Measurements from ENCODE around the gene MAST4.

MAST4 gene

DNA sequence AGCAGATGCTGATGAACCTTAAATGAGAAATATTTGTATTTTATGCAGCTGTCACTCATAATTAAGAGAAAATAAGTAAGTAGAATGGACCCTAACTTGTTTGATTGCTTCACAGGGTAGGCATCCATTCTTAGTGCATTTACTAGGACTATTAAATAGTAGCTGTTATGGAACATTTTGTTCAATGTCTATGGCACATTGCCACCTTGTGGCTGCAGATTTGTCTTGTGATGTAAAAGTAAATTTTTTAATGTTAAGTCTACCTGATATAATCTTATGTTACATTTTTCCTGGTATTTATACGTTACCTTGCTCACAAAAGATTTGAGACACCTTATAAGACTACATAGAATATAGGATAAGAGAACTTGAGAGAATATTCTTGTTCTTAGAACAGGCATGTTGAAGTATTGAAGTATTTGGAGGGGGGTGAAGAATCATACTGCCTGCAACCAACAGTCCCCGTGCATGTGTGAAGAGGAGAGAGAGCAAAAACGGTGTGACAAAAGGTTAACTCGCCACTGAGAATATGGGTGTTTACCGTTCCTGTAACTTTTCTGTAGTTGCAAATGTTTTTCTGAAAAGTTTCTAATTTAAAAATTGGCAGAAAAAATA, 161.1 kb downstream of the MAST4 start:
- peak; percentile 9 to 39 for DNase-seq

GRCh38 chr5:66757834-66758371, 161.7 kb downstream of the MAST4 start:
- no peak for DNase-seq

DNA sequence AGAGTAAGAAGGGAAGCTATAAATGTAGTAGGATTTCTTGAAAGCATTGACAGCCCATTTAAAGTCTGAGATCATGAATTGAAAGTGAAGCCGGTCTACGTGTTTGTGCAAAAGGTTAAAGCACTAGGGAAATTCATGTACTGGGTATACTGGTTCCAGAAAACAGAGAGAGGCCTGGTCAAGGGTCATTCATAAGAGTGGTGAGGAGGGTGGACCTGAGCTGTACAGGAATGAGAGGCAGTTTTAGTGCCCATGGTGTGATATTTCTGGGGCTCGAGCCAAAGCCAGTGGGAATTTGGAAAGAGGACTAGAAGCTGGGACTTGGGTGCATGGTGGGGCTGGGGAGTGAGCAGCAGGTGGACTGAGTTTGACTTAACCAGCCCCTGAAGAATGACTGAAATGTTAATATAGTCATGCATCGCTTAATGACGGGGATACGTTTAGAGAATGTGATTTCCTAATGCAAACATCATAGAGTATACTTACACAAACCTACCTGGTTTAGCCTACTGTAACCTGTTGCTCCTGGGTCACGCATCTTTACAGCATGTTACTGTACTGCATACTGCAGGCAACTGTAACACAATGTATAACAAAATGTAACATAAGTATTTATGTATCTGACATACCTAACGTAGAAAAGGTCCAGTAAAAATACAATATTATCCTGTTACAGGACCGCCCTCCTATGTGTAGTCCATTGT, 173.0 kb downstream of the MAST4 start:
- DNase-seq: no peak

GRCh38 chr5:66769839-66770617, 173.8 kb downstream of the MAST4 start:
- peak in 1 of 2 experiments; percentile 44 for DNase-seq

GRCh38 chr5:66777868-66778267, 181.7 kb downstream of the MAST4 start:
- DNase-seq: no peak

DNA sequence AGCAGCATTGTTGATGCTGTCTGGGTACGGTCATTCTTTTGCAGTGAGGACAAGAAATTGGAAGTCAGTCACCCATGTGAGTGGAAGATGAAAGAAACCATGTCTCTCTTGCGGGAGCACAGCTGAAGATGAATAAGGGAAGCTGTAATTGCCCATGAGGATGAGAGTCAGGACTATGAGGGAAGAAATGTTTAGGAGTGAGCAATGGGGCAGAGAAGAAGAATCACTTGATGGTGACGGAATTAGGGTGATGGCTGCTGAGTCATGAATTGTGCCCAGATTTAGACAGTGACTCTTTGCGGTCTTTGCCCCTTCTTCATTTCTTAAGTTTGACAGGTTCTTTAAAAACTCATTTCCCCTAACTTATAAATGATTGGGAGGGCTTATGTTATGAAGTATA, 183.3 kb downstream of the MAST4 start:
- no peak for DNase-seq

DNA sequence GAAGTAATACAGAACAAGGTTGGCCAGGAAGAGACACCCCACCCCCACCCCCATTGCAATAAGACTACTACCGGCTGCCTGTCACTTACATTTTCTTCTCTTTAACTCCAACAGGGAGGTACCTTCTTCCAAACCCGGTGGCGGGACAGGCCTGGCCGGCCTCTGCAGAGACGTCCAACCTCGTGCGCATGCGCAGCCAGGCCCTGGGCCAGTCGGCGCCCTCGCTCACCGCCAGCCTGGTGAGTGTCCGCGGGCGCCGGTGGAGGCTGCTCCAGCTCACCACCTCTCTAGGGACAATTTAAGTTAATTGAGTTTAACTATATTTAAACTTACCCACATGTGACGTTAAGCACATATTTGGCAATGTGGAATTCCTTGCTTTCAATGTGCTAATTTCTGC, 192.4 kb downstream of the MAST4 start:
- DNase-seq: no peak

DNA sequence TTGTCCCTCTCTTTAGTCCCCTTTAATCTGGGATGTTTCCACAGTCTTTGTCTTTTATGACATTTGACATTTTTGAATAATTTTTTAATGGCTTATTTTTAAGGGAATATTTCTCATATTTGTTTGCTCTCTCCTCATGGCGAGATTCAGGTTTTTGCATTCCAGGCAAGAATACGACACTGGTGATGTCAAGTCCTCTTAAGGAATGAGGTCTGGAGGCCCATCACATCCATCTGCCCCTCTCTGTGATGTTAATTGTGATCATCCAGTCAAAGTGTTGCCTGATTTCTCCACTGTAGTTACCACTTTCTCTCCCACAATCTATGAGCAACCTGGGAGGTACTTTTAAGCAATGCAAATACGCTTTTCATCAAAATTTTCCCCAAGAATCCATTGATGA, 193.2 kb downstream of the MAST4 start:
- no peak for DNase-seq

GRCh38 chr5:66793049-66793448, 196.9 kb downstream of the MAST4 start:
- no peak for DNase-seq

- DNase-seq: no peak
These were observed 199.5 kb downstream of the MAST4 start for GRCh38 chr5:66795682-66796081.

- DNase-seq: no peak
These were observed 200.4 kb downstream of the MAST4 start for GRCh38 chr5:66796305-66797292.

DNA sequence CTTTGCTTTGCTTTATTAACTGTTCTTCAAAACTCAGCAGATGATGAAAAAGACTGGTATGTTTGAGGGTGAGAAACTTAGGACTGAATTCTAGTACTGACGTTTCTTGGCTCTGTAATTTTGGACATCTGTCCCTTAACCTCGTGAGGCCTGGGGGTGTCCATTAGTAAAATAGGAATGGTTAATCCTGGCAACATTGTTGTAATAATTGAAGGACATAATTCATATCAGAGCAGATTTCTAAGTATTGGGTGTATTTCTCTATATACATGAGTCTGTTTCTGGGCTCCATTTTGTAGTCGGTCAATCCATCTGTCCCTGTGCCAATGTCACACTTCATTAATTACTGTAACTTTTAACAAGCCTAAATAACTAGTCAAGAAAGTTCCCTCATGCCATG, 206.7 kb downstream of the MAST4 start:
- DNase-seq: no peak

GRCh38 chr5:66805514-66806430, 209.6 kb downstream of the MAST4 start:
- no peak for DNase-seq

- DNase-seq: no peak
These were observed 211.6 kb downstream of the MAST4 start for GRCh38 chr5:66807743-66808142.

DNA sequence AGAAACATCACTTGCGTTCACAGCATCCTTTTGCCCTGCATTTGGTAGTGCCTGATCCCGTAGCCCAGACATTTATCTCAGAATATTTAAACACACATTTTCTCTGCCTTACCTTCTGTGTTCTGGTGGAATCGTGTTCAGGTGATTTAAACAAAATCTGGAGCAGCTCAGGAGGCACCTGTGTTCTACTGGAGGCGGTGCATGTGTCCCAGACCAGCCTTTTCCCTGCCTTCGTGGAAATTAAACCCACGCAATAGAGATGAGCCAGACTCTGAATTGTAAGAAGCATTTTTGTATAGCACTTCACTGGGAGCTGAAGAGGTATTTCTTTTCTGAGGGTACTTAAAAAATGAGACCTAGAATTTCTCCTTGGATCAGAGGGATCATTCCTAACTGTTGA, 212.5 kb downstream of the MAST4 start:
- no peak for DNase-seq

- no peak for DNase-seq
These were observed 214.0 kb downstream of the MAST4 start for GRCh38 chr5:66810151-66810550.

- DNase-seq: no peak
These were observed 214.7 kb downstream of the MAST4 start for GRCh38 chr5:66810848-66811261.

- DNase-seq: no peak
These were observed 216.1 kb downstream of the MAST4 start for GRCh38 chr5:66812291-66812690.

GRCh38 chr5:66813306-66813705, 217.1 kb downstream of the MAST4 start:
- DNase-seq: no peak

GRCh38 chr5:66814146-66814991, 218.2 kb downstream of the MAST4 start:
- DNase-seq: peak in 1 of 2 experiments; percentile 7

Measured in NCI-H446 (cell line).